Stimulated activated CD4-positive, alpha-beta T cell treated with anti-CD3 and anti-CD28 coated beads, Interleukin-1b, Interleukin-23, amount 100 ng/mL, for 4 hours (primary cell): ENCODE results near the gene TBX10.
"Not testable (repeated sequence)": the region's sequence is repeated elsewhere in the genome, so short reads cannot be mapped to it uniquely, and the experiment has no call there.

Source experiments
- DNase-seq, 2 donors: peaks; one replicate each; pipeline ENCODE4 v3.0.0-alpha.2; 2020; ENCODE audit warnings: low read depth in 2 of 2

Gene TBX10

GRCh38 chr11:67646535-67647336 lies 7.2 kb upstream of the TBX10 start:
- DNase-seq, result no peak

- DNase-seq, result no peak
These were observed 6.2 kb upstream of the TBX10 start for GRCh38 chr11:67645521-67646461.

- DNase-seq, result no peak
These were observed 5.2 kb upstream of the TBX10 start for GRCh38 chr11:67644472-67645418.

- DNase-seq, result no peak
These were observed 4.5 kb upstream of the TBX10 start for GRCh38 chr11:67644042-67644441.

- no peak for DNase-seq
These were observed 2.9 kb upstream of the TBX10 start for GRCh38 chr11:67642173-67643120.

- DNase-seq, result no peak
These were observed 2.0 kb upstream of the TBX10 start for GRCh38 chr11:67641338-67642172.

GRCh38 chr11:67640758-67641337 lies 1.3 kb upstream of the TBX10 start:
- DNase-seq, result no peak

- DNase-seq, result peak; percentile 37 to 55
These were observed 626 bp upstream of the TBX10 start for GRCh38 chr11:67640021-67640757.

GRCh38 chr11:67638535-67639437 lies 777 bp downstream of the TBX10 start:
- DNase-seq, result no peak

GRCh38 chr11:67637441-67637840 lies 2.1 kb downstream of the TBX10 start:
- DNase-seq, result not testable (repeated sequence)

GRCh38 chr11:67636962-67637361 lies 2.6 kb downstream of the TBX10 start:
- DNase-seq, result no peak

- DNase-seq, result no peak
These were observed 4.4 kb downstream of the TBX10 start for GRCh38 chr11:67635231-67635521.

GRCh38 chr11:67634366-67635230 lies 5.0 kb downstream of the TBX10 start:
- no peak for DNase-seq

- DNase-seq, result no peak
These were observed 5.7 kb downstream of the TBX10 start for GRCh38 chr11:67633758-67634365.

GRCh38 chr11:67632982-67633755 lies 6.4 kb downstream of the TBX10 start:
- no peak for DNase-seq
